ENCODE results near the gene SMIM36.
"Not testable (repeated sequence)": the region's sequence is repeated elsewhere in the genome, so short reads cannot be mapped to it uniquely, and the experiment has no call there.

- not testable (repeated sequence) for TF ChIP-seq CTCF (IDR thresholded peaks at IDR 0.05); ZFX (IDR thresholded peaks at IDR 0.05; ENCODE audit: borderline replicate concordance)
These were observed 11.8 kb upstream of the SMIM36 start for GRCh38 chr17:55523032-55523431.

Measured in 22Rv1 (cell line).